HepG2 (cell line): ENCODE results near the gene NRAS. TPM values are rescaled to one million over a fixed set of nuclear protein-coding genes. Genes with fewer than 3 reads are reported as not detected.

ENCODE experiments used
- ATAC-seq: fragments of 200-7000 bp; cut with Tn5 transposase; 3 replicates; pipeline ENCODE4 v1.9.1; 2020; ENCODE audit warnings: mild to moderate bottlenecking, moderate library complexity
- BruUV-seq: library from RNA; stranded (reverse); fragments of 400-500 nt; replicated peaks from 2 replicates; lab custom pipeline; 2021; lab: Mats Ljungman, UMichigan
- CTCF ChIA-PET: fragments of 300-600 bp; formaldehyde crosslinking; extraction: SDS; loops from one replicate; lab custom pipeline; 2021; ENCODE audit warnings: low total read pairs, inconsistent platforms, low intra/inter-chr PET ratio; lab: Yijun Ruan, JAX
- POLR2A ChIA-PET: fragments of 350-600 bp; sonication (Branson Sonifier 250); formaldehyde crosslinking; loops from one replicate; lab custom pipeline; 2020; ENCODE audit warnings: antibody characterized with exemption, inconsistent platforms; lab: Yijun Ruan, JAX
- DNase-seq: peaks from one replicate; pipeline ENCODE4 v3.0.0-alpha.2; 2015; ENCODE audit warnings: low spot score
- FAIRE-seq: peaks from 3 replicates; lab custom pipeline; 2011; peaks lifted over from hg19 to GRCh38; lab: Jason Lieb, UNC
- H2AFZ ChIP-seq: one replicate; pipeline ENCODE4 v1.6.1; 2011; ENCODE audit warnings: low read length, inconsistent platforms
- H3K27ac ChIP-seq: fragments of 300-600 bp; 3 replicates; pipeline ENCODE4 v1.8.0; 2011; ENCODE audit warnings: mixed run types, mild to moderate bottlenecking, mixed read lengths, low read length, inconsistent platforms; ENCODE audit not compliant: insufficient read depth; ENCODE audit errors: extremely low read length
- H3K27me3 ChIP-seq, 2 experiments: fragments of 200-600 bp in 1 of 2; 2 replicates in 1 of 2; 3 replicates in 1 of 2; pipeline versions ENCODE4 v1.6.0 to v1.8.0; 2011; ENCODE audit warnings: low read length in 2 of 2, mild to moderate bottlenecking in 2 of 2, moderate library complexity in 2 of 2, inconsistent platforms in 1 of 2; ENCODE audit not compliant: insufficient read depth in 2 of 2, control insufficient read depth in 1 of 2
- H3K36me3 ChIP-seq, 2 experiments: fragments of 200-600 bp in 1 of 2; replicated peaks in 1 of 2; 2 replicates in 1 of 2; 3 replicates in 1 of 2; pipeline versions ENCODE4 v1.5.1 to v1.8.0; 2011; ENCODE audit warnings: low read length in 2 of 2, inconsistent platforms in 1 of 2; ENCODE audit not compliant: insufficient read depth in 2 of 2, control insufficient read depth in 1 of 2
- H3K4me1 ChIP-seq: 2 replicates; pipeline ENCODE4 v1.5.1; 2012; ENCODE audit warnings: low read length, inconsistent platforms; ENCODE audit not compliant: insufficient read depth
- H3K4me2 ChIP-seq: 2 replicates; pipeline ENCODE4 v1.6.0; 2011; ENCODE audit warnings: low read depth, low read length, inconsistent platforms
- H3K4me3 ChIP-seq, 3 experiments: fragments of 200-600 bp in 1 of 3; sonication (generic), shearing (Covaris generic) in 1 of 3; replicated peaks in 1 of 3; 2 replicates each; pipeline ENCODE4 v1.5.1; 2011 to 2016; ENCODE audit warnings: low read length in 3 of 3, inconsistent platforms in 2 of 3, low read depth in 2 of 3, mild to moderate bottlenecking in 2 of 3, control low read depth in 1 of 3, mixed read lengths in 1 of 3; ENCODE audit not compliant: insufficient read depth in 1 of 3
- H3K79me2 ChIP-seq: one replicate; pipeline ENCODE4 v1.6.1; 2011; ENCODE audit warnings: low read length, inconsistent platforms; ENCODE audit not compliant: insufficient read depth
- H3K9ac ChIP-seq: 2 replicates; pipeline ENCODE4 v1.6.0; 2011; ENCODE audit warnings: mild to moderate bottlenecking, low read depth, low read length, inconsistent platforms; ENCODE audit not compliant: insufficient read depth
- H3K9me3 ChIP-seq: 2 replicates; pipeline ENCODE4 v1.5.1; 2012; ENCODE audit warnings: mild to moderate bottlenecking, low read length
- H4K20me1 ChIP-seq: 2 replicates; pipeline ENCODE4 v1.6.0; 2011; ENCODE audit warnings: inconsistent platforms, mild to moderate bottlenecking, low read length, moderate library complexity; ENCODE audit not compliant: insufficient read depth
- AGO2 ChIP-seq: fragments of 200-400 bp; formaldehyde crosslinking; optimal IDR thresholded peaks from 2 replicates; pipeline ENCODE3; 2017; ENCODE audit warnings: mild to moderate bottlenecking, low read depth, low read length, moderate library complexity
- ELF4 ChIP-seq: sonication (generic); formaldehyde crosslinking; IDR thresholded peaks from 2 replicates; pipeline ENCODE4 v1.5.0; 2020; ENCODE audit warnings: missing genetic modification reagents, mild to moderate bottlenecking, moderate library complexity, borderline replicate concordance
- HNRNPL ChIP-seq: fragments of 200-400 bp; formaldehyde crosslinking; IDR thresholded peaks from 2 replicates; pipeline ENCODE4 v1.6.1; 2017; ENCODE audit warnings: mild to moderate bottlenecking, low read depth, low read length
- RFX5 ChIP-seq: IDR thresholded peaks from 2 replicates; pipeline ENCODE4 v1.6.1; 2011; ENCODE audit warnings: low read depth, low read length, improper control_type of control experiment
- RFXANK ChIP-seq: IDR thresholded peaks from 2 replicates; pipeline ENCODE4 v1.6.1; 2016
- SAFB2 ChIP-seq: sonication (generic); formaldehyde crosslinking; IDR thresholded peaks from 2 replicates; pipeline ENCODE4 v1.5.1; 2020; ENCODE audit warnings: missing genetic modification reagents, low read depth, mild to moderate bottlenecking, borderline replicate concordance
- TRAFD1 ChIP-seq: sonication (generic); formaldehyde crosslinking; IDR thresholded peaks from 2 replicates; pipeline ENCODE4 v1.5.1; 2020; ENCODE audit warnings: missing genetic modification reagents, mild to moderate bottlenecking, borderline replicate concordance
- ZBTB20 ChIP-seq: sonication (generic); formaldehyde crosslinking; IDR thresholded peaks from 2 replicates; pipeline ENCODE4 v1.8.1; 2023; ENCODE audit warnings: missing genetic modification reagents, low read depth, mild to moderate bottlenecking, borderline replicate concordance
- ZIK1 ChIP-seq: sonication (generic); formaldehyde crosslinking; IDR thresholded peaks from 2 replicates; pipeline ENCODE4 v1.5.0; 2020; ENCODE audit warnings: mild to moderate bottlenecking, low read depth, missing genetic modification reagents, borderline replicate concordance
- ZNF296 ChIP-seq: sonication (generic); formaldehyde crosslinking; conservative IDR thresholded peaks from 2 replicates; pipeline ENCODE4 v1.5.0; 2020; ENCODE audit warnings: mild to moderate bottlenecking, missing genetic modification reagents
- ZNF44 ChIP-seq: sonication (generic); formaldehyde crosslinking; IDR thresholded peaks from 2 replicates; pipeline ENCODE4 v1.5.1; 2020; ENCODE audit warnings: mild to moderate bottlenecking, missing genetic modification reagents
- ZNF782 ChIP-seq: sonication (generic); formaldehyde crosslinking; IDR thresholded peaks from 2 replicates; pipeline ENCODE4 v1.4.0; 2020; ENCODE audit warnings: missing genetic modification reagents, mild to moderate bottlenecking, borderline replicate concordance
- WGBS: methylation state at CpG from one replicate; pipeline ENCODE4 v1.1.6; 2017; ENCODE audit warnings: low lambda C conversion rate; 5-methylcytosine and 5-hydroxymethylcytosine counted together
- in situ Hi-C: cut with HindIII; loops from 2 replicates; pipeline ENCODE4 v1.10.0; 2017; ENCODE audit warnings: low pct_unique_long_range_greater_than_20kb; ENCODE audit not compliant: extremely low pct_ligation_motif_present
- intact Hi-C: fragments of 100-400 bp; cut with micrococcal nuclease; formaldehyde crosslinking; loops from one replicate; pipeline ENCODE4 v1.10.0; 2022; ENCODE audit not compliant: unreplicated experiment
- polyA plus RNA-seq, 8 experiments: library from polyadenylated mRNA; depleted of rRNA in 3 of 8; stranded (reverse) in 7 of 8; unstranded in 1 of 8; fragments of >200 nt; fragmentation: Illumina TruSeq in 4 of 8; extraction: Trizol in 4 of 8; gene quantifications; 2 replicates each; pipeline versions ENCODE4 v1.2.1 to v1.2.3, GENCODE V29; 2011 to 2016; ENCODE audit warnings: low read depth in 4 of 8, missing spikeins in 1 of 8, mixed read lengths in 1 of 8; ENCODE audit not compliant: insufficient read depth in 1 of 8
- total RNA-seq, 5 experiments: library from RNA; depleted of rRNA; stranded (reverse); fragments of >200 nt; fragmentation: Illumina TruSeq; extraction: Trizol; gene quantifications; 2 replicates each; pipeline ENCODE4 v1.2.3, GENCODE V29; 2016; ENCODE audit warnings: low read depth in 1 of 5
- TF ChIP-seq, protein P1 (sequence below): IDR thresholded peaks from 2 replicates; pipeline ENCODE4 v1.4.0; 2020; ENCODE audit warnings: mild to moderate bottlenecking, missing genetic modification reagents

NRAS gene
- total and polyA plus RNA-seq, 2 of the 13 experiments (the other 11 are each of a cell fraction or from before 2014, with no cell fraction given): 38.6 to 58.8 TPM

- Histone ChIP-seq H3K4me2 (no peak overlapping the region), H3K9me3 (no peaks in the 10 kb centered on the region), H3K4me1 (no peaks in the 10 kb centered on the region), H3K27ac (no peak overlapping the region), H3K9ac (no peak overlapping the region), H3K79me2 (no peaks in the 10 kb centered on the region), H4K20me1 (no peaks in the 10 kb centered on the region), H3K4me3 (no peak overlapping the region), H2AFZ (no peak overlapping the region), H3K36me3 (no peaks in the 10 kb centered on the region), H3K27me3 (peaks cover 2 to 21% of the 10 kb centered on the region in 2 experiments; a peak in 3 of 5 replicates)
- POLR2A ChIA-PET: no interaction called here
- no peak for DNase-seq
- BruUV-seq: no TSS peak
- in situ Hi-C loops: loop anchor here (25.0 kb wide), 1 partner anchor 315 kb away; no protein-coding TSS in a partner anchor
- TF ChIP-seq ZNF44 (no peak), AGO2 (no peak), HNRNPL (no peak), ZNF296 (CRISPR knock-in tag) (no peak), RFX5 (no peak), SAFB2 (no peak), ZNF782 (CRISPR knock-in tag) (no peak), ELF4 (no peak), RFXANK (no peak), ZIK1 (CRISPR knock-in tag) (no peak), ZBTB20 (CRISPR knock-in tag) (no peak), TRAFD1 (CRISPR knock-in tag) (no peak)
- TF ChIP-seq, protein P1, sequence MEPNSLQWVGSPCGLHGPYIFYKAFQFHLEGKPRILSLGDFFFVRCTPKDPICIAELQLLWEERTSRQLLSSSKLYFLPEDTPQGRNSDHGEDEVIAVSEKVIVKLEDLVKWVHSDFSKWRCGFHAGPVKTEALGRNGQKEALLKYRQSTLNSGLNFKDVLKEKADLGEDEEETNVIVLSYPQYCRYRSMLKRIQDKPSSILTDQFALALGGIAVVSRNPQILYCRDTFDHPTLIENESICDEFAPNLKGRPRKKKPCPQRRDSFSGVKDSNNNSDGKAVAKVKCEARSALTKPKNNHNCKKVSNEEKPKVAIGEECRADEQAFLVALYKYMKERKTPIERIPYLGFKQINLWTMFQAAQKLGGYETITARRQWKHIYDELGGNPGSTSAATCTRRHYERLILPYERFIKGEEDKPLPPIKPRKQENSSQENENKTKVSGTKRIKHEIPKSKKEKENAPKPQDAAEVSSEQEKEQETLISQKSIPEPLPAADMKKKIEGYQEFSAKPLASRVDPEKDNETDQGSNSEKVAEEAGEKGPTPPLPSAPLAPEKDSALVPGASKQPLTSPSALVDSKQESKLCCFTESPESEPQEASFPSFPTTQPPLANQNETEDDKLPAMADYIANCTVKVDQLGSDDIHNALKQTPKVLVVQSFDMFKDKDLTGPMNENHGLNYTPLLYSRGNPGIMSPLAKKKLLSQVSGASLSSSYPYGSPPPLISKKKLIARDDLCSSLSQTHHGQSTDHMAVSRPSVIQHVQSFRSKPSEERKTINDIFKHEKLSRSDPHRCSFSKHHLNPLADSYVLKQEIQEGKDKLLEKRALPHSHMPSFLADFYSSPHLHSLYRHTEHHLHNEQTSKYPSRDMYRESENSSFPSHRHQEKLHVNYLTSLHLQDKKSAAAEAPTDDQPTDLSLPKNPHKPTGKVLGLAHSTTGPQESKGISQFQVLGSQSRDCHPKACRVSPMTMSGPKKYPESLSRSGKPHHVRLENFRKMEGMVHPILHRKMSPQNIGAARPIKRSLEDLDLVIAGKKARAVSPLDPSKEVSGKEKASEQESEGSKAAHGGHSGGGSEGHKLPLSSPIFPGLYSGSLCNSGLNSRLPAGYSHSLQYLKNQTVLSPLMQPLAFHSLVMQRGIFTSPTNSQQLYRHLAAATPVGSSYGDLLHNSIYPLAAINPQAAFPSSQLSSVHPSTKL (CRISPR knock-in tag): no peak
- FAIRE-seq: no peak
- intact Hi-C loops: no loop called here
- WGBS: 10% methylated on average over 5 of the region's 5 CpGs
- CTCF ChIA-PET: no interaction called here
- ATAC-seq: no peak
These were observed 38.9 kb downstream of the NRAS start for GRCh38 chr1:114677691-114678090.
